CD4-positive, CD25-positive, alpha-beta regulatory T cell (primary cell): ENCODE measurements around the gene SCG3. TPM values are rescaled to one million over a fixed set of nuclear protein-coding genes. Genes with fewer than 3 reads are reported as not detected.

Experiments used
- ATAC-seq, 2 donors: fragments of 150-1000 bp; cut with Tn5 transposase; one replicate each; pipeline ENCODE4 v1.10.0; 2021; ENCODE audit warnings: low read depth in 2 of 2, moderate number of reproducible peaks in 2 of 2, moderate library complexity in 1 of 2
- DNase-seq, 3 donors: peaks; one replicate each; pipeline versions ENCODE4 v3.0.0 to v3.0.0-alpha.2; 2012 to 2022; ENCODE audit warnings: mixed read lengths in 1 of 3
- H3K27ac ChIP-seq: one replicate; pipeline ENCODE4 v1.7.0; 2013; ENCODE audit warnings: mild to moderate bottlenecking, low read length; ENCODE audit not compliant: insufficient read depth, poor library complexity, severe bottlenecking
- H3K27me3 ChIP-seq: one replicate; pipeline ENCODE4 v1.7.0; 2013; ENCODE audit warnings: low read length; ENCODE audit not compliant: control insufficient read depth, insufficient read depth
- H3K36me3 ChIP-seq: one replicate; pipeline ENCODE4 v1.7.0; 2013; ENCODE audit warnings: mild to moderate bottlenecking, low read length, moderate library complexity; ENCODE audit not compliant: control insufficient read depth, insufficient read depth
- H3K4me1 ChIP-seq: 2 replicates; pipeline ENCODE4 v1.7.0; 2013; ENCODE audit warnings: mild to moderate bottlenecking, low read length; ENCODE audit not compliant: insufficient read depth, control insufficient read depth, poor library complexity, severe bottlenecking
- H3K4me3 ChIP-seq: one replicate; pipeline ENCODE4 v1.7.0; 2013; ENCODE audit warnings: low read depth, mild to moderate bottlenecking, low read length, moderate library complexity
- H3K9me3 ChIP-seq, 2 experiments: 1 replicate in 1 of 2; 2 replicates in 1 of 2; pipeline ENCODE4 v1.7.0; 2013; ENCODE audit warnings: low read length in 2 of 2, mild to moderate bottlenecking in 1 of 2, moderate library complexity in 1 of 2; ENCODE audit not compliant: control insufficient read depth in 2 of 2
- H3K27ac Mint-ChIP-seq, 3 donors: one replicate each; pipeline ENCODE4 v1.8.0; 2020 to 2022; ENCODE audit warnings: mild to moderate bottlenecking in 3 of 3, mixed read lengths in 3 of 3, moderate library complexity in 2 of 3
- H3K27me3 Mint-ChIP-seq: one replicate; pipeline ENCODE4 v1.8.0; 2022; ENCODE audit warnings: mild to moderate bottlenecking, mixed read lengths
- H3K36me3 Mint-ChIP-seq: one replicate; pipeline ENCODE4 v1.8.0; 2020; ENCODE audit warnings: mixed read lengths
- H3K4me1 Mint-ChIP-seq, 4 donors: one replicate each; pipeline ENCODE4 v1.8.0; 2020 to 2022; ENCODE audit warnings: mixed read lengths in 4 of 4, mild to moderate bottlenecking in 1 of 4
- H3K4me3 Mint-ChIP-seq, 4 donors: one replicate each; pipeline ENCODE4 v1.8.0; 2020 to 2022; ENCODE audit warnings: mild to moderate bottlenecking in 4 of 4, mixed read lengths in 4 of 4, moderate library complexity in 3 of 4
- H3K9me3 Mint-ChIP-seq, 7 donors: one replicate each; pipeline ENCODE4 v1.8.0; 2020 to 2022; ENCODE audit warnings: mixed read lengths in 7 of 7, mild to moderate bottlenecking in 3 of 7, moderate library complexity in 2 of 7
- polyA plus RNA-seq, 4 donors: library from polyadenylated mRNA; unstranded; fragments of 300-500 nt; fragmentation: Illumina TruSeq; gene quantifications; one replicate each; pipeline ENCODE4 v1.2.3, GENCODE V29; 2021
- total RNA-seq: library from RNA; stranded (reverse); gene quantifications from one replicate; pipeline ENCODE4 v1.2.3, GENCODE V29; 2022

Gene SCG3
- total and polyA plus RNA-seq, 5 donors from 2014 or later: not detected

DNA sequence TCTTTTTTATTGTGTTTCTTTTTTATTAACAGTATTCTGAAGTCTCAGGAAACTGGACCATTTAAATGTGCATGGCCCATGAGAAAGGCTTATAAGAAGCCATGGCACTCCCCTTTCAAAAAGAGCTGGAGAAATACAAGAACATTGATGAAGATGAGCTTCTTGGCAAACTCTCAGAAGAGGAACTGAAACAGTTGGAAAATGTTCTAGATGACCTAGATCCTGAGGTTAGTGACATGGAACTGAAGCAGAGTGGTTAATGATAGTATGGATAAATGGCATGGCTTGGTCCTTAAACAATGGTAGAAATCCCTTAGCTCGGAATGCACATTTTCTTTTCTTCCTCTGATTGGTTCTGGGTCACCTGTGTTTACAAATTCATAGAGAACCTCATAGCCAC, 85.0 kb downstream of the SCG3 start:
- H3K9me3 ChIP-seq: no peaks in the 10 kb centered on the region
- H3K4me1 Mint-ChIP-seq: peaks cover 0 to 8% (median 5%) of the 10 kb centered on the region in 4 donors
- peaks cover 7% of the 10 kb centered on the region for H3K27me3 Mint-ChIP-seq
- no peak overlapping the region for H3K4me3 Mint-ChIP-seq
- no peak overlapping the region for H3K27ac Mint-ChIP-seq
- H3K36me3 ChIP-seq: no peaks in the 10 kb centered on the region
- H3K27me3 ChIP-seq: no peaks in the 10 kb centered on the region
- peaks cover 24% of the 10 kb centered on the region for H3K36me3 Mint-ChIP-seq
- H3K4me1 ChIP-seq: peaks cover 6% of the 10 kb centered on the region
- DNase-seq (no peak), ATAC-seq (no peak)
- no peak overlapping the region for H3K4me3 ChIP-seq
- H3K27ac ChIP-seq: no peak overlapping the region
- H3K9me3 Mint-ChIP-seq: no peaks in the 10 kb centered on the region

- Histone ChIP-seq H3K9me3 (no peaks in the 10 kb centered on the region), H3K4me3 (no peak overlapping the region), H3K27ac (no peak overlapping the region), H3K27me3 (no peaks in the 10 kb centered on the region), H3K36me3 (no peaks in the 10 kb centered on the region), H3K4me1 (peaks cover 6% of the 10 kb centered on the region)
- no peaks in the 10 kb centered on the region for H3K9me3 Mint-ChIP-seq
- H3K4me1 Mint-ChIP-seq: peaks cover 0 to 8% (median 5%) of the 10 kb centered on the region in 4 donors
- ATAC-seq (peak in 1 of 2 donors; percentile 62), DNase-seq (peak in 1 of 3 donors; percentile 54)
- peak overlapping the region in 1 of 3 donors; percentile 28 for H3K27ac Mint-ChIP-seq
- peaks cover 28% of the 10 kb centered on the region for H3K36me3 Mint-ChIP-seq
- no peak overlapping the region for H3K4me3 Mint-ChIP-seq
- peaks cover 7% of the 10 kb centered on the region for H3K27me3 Mint-ChIP-seq
Observed at GRCh38 chr15:51768018-51768417, 86.7 kb downstream of the SCG3 start.

Other genes with a start within 250 kb of the SCG3 start
- 1.4 TPM for gene DMXL2, start 58.7 kb upstream of the SCG3 start, total RNA-seq
- under 1 TPM in 1 of 4 donors, not detected in 3; 0.15 TPM for gene DMXL2, start 58.7 kb upstream of the SCG3 start, polyA plus RNA-seq
- 13.0 TPM for gene LYSMD2, start 56.2 kb downstream of the SCG3 start, total RNA-seq
- 10 to 100 TPM; 32.5 to 44.1 (median 39.7) TPM for gene LYSMD2, start 56.2 kb downstream of the SCG3 start, polyA plus RNA-seq
- gene TMOD2, start 70.1 kb downstream of the SCG3 start, total RNA-seq: 3.7 TPM
- gene TMOD2, start 70.1 kb downstream of the SCG3 start, polyA plus RNA-seq: 1 to 10 TPM in 3 of 4 donors, under 1 TPM in 1; 0.87 to 1.9 (median 1.1) TPM
- 68.2 TPM for gene TMOD3, start 148.2 kb downstream of the SCG3 start, total RNA-seq
- 10 to 100 TPM; 28.3 to 41.2 (median 32.5) TPM for gene TMOD3, start 148.2 kb downstream of the SCG3 start, polyA plus RNA-seq